GM12878 (cell line): Measurements from ENCODE around the gene LRP2BP. TPM values are rescaled to one million over a fixed set of nuclear protein-coding genes. Genes with fewer than 3 reads are reported as not detected.

Experiments
- ATAC-seq: fragments of 200-7000 bp; cut with Tn5 transposase; 3 replicates; pipeline ENCODE4 v1.9.1; 2020; ENCODE audit warnings: mild to moderate bottlenecking, moderate library complexity
- BruUV-seq: library from RNA; stranded (reverse); fragments of 400-500 nt; replicated peaks from 2 replicates; lab custom pipeline; 2021; lab: Mats Ljungman, UMichigan
- CTCF ChIA-PET: fragments of 300-600 bp; sonication (Branson Sonifier 250); formaldehyde crosslinking; extraction: SDS; loops from one replicate; lab custom pipeline; 2021; ENCODE audit warnings: inconsistent platforms; lab: Yijun Ruan, JAX
- POLR2A ChIA-PET: fragments of 350-600 bp; formaldehyde crosslinking; extraction: SDS; loops from one replicate; lab custom pipeline; 2021; ENCODE audit warnings: inconsistent platforms; lab: Charles Lee
- RAD21 ChIA-PET: fragments of 300-600 bp; sonication (Branson Sonifier 250); formaldehyde crosslinking; loops from one replicate; lab custom pipeline; 2023; ENCODE audit warnings: antibody characterized with exemption; ENCODE audit not compliant: unreplicated experiment; lab: Charles Lee
- SMC1A ChIA-PET: fragments of 300-600 bp; sonication (Branson Sonifier 250); formaldehyde crosslinking; loops from one replicate; lab custom pipeline; 2023; ENCODE audit not compliant: unreplicated experiment, uncharacterized antibody; lab: Charles Lee
- DNase-seq: peaks from one replicate; pipeline ENCODE4 v3.0.0-alpha.2; 2011; ENCODE audit warnings: low read depth, low spot score
- FAIRE-seq: peaks from 3 replicates; lab custom pipeline; 2011; peaks lifted over from hg19 to GRCh38; lab: Jason Lieb, UNC
- H2AFZ ChIP-seq: 2 replicates; pipeline ENCODE4 v1.6.0; 2011; ENCODE audit warnings: low read depth, low read length, control low read depth; ENCODE audit not compliant: control insufficient read depth
- H3K27ac ChIP-seq: 2 replicates; pipeline ENCODE4 v1.5.1; 2011; ENCODE audit warnings: control low read depth; ENCODE audit not compliant: control insufficient read depth, insufficient read depth
- H3K27me3 ChIP-seq, 2 experiments: replicated peaks in 1 of 2; 2 replicates each; pipeline versions ENCODE4 v1.6.0 to v1.6.1; 2011; ENCODE audit warnings: low read length in 1 of 2; ENCODE audit not compliant: control insufficient read depth in 2 of 2, insufficient read depth in 2 of 2
- H3K36me3 ChIP-seq, 2 experiments: 2 replicates each; pipeline ENCODE4 v1.5.1; 2011; ENCODE audit warnings: low read length in 1 of 2; ENCODE audit not compliant: control insufficient read depth in 2 of 2, insufficient read depth in 2 of 2
- H3K4me1 ChIP-seq: 2 replicates; pipeline ENCODE4 v1.6.1; 2011; ENCODE audit warnings: mild to moderate bottlenecking, low read length, moderate library complexity, mixed read lengths; ENCODE audit not compliant: control insufficient read depth, insufficient read depth
- H3K4me2 ChIP-seq: 2 replicates; pipeline ENCODE4 v1.6.0; 2011; ENCODE audit warnings: control low read depth; ENCODE audit not compliant: control insufficient read depth, insufficient read depth
- H3K4me3 ChIP-seq: fragments of 200-600 bp; sonication (generic); 2 replicates; pipeline ENCODE4 v1.5.1; 2016
- H3K79me2 ChIP-seq: 2 replicates; pipeline ENCODE4 v1.6.0; 2011; ENCODE audit warnings: low read length; ENCODE audit not compliant: control insufficient read depth, insufficient read depth
- H3K9ac ChIP-seq: 2 replicates; pipeline ENCODE4 v1.8.0; 2011; ENCODE audit warnings: low read length, control low read depth, mixed read lengths; ENCODE audit not compliant: control insufficient read depth, insufficient read depth
- H3K9me3 ChIP-seq: replicated peaks from 3 replicates; pipeline ENCODE4 v1.5.1; 2011; ENCODE audit warnings: mild to moderate bottlenecking, low read length; ENCODE audit not compliant: control insufficient read depth, insufficient read depth
- H4K20me1 ChIP-seq: 2 replicates; pipeline ENCODE4 v1.6.0; 2011; ENCODE audit not compliant: control insufficient read depth, insufficient read depth
- ETV6 ChIP-seq, 2 experiments: fragments of 450-650 bp in 1 of 2; IDR thresholded peaks in 1 of 2; conservative IDR thresholded peaks in 1 of 2; 2 replicates each; pipeline ENCODE4 v1.6.1; 2014; ENCODE audit warnings: antibody characterized with exemption in 1 of 2, borderline replicate concordance in 1 of 2, low read depth in 1 of 2, mild to moderate bottlenecking in 1 of 2, moderate library complexity in 1 of 2
- HDAC6 ChIP-seq: fragments of 200-600 bp; sonication (generic); IDR thresholded peaks from one replicate; pipeline ENCODE4 v1.8.0; 2017; ENCODE audit warnings: antibody characterized with exemption; ENCODE audit not compliant: unreplicated experiment
- IKZF1 ChIP-seq: fragments of 450-650 bp; conservative IDR thresholded peaks from 2 replicates; pipeline ENCODE4 v1.6.1; 2017; ENCODE audit warnings: antibody characterized with exemption, mild to moderate bottlenecking
- NFYB ChIP-seq: IDR thresholded peaks from 2 replicates; pipeline ENCODE4 v1.6.1; 2011; ENCODE audit warnings: low read depth, mild to moderate bottlenecking, low read length, improper control_type of control experiment, moderate library complexity; ENCODE audit not compliant: insufficient read depth
- PAX8 ChIP-seq: fragments of 450-650 bp; IDR thresholded peaks from 2 replicates; pipeline ENCODE4 v1.6.1; 2017; ENCODE audit warnings: mild to moderate bottlenecking, moderate library complexity
- SMARCA5 ChIP-seq: fragments of 450-650 bp; IDR thresholded peaks from 2 replicates; pipeline ENCODE4 v1.6.1; 2017; ENCODE audit warnings: mild to moderate bottlenecking
- WGBS: methylation state at CpG from one replicate; pipeline ENCODE4 v1.1.6; 2016; ENCODE audit warnings: low lambda C conversion rate; ENCODE audit not compliant: insufficient replicate concordance, insufficient coverage; ENCODE audit errors: missing lambda C conversion rate; 5-methylcytosine and 5-hydroxymethylcytosine counted together
- in situ Hi-C: fragments of 300-500 bp; cut with MboI; formaldehyde crosslinking; loops from 9 replicates; pipeline ENCODE4 v1.14.3; 2018; ENCODE audit warnings: mixed read lengths
- intact Hi-C: fragments of 100-400 bp; cut with micrococcal nuclease; formaldehyde crosslinking; loops from one replicate; pipeline ENCODE4 v1.14.2; 2022; ENCODE audit not compliant: unreplicated experiment
- polyA plus RNA-seq, 11 experiments: library from polyadenylated mRNA; depleted of rRNA in 4 of 11; unstranded in 6 of 11; stranded (reverse) in 5 of 11; fragments of >200 nt; fragmentation: Nextera tagmentation in 4 of 11; fragmentation: Illumina TruSeq in 1 of 11; extraction: Ambion mirVana in 4 of 11; extraction: Trizol in 1 of 11; gene quantifications; 1 replicate in 1 of 11; 2 replicates in 10 of 11; pipeline versions ENCODE4 v1.2.1 to v1.2.3, GENCODE V29; 2011 to 2016; ENCODE audit warnings: inconsistent platforms in 2 of 11, missing spikeins in 2 of 11, low read depth in 1 of 11
- total RNA-seq, 4 experiments: library from RNA; depleted of rRNA in 3 of 4; stranded (reverse); fragments of >200 nt in 3 of 4; fragmentation: Illumina TruSeq in 1 of 4; extraction: Trizol in 1 of 4; gene quantifications; 2 replicates each; pipeline versions ENCODE4 v1.2.1 to v1.2.3, GENCODE V29; 2013 to 2021

Gene LRP2BP
- total and polyA plus RNA-seq, 10 of the 15 experiments (the other 5 are each of a cell fraction or from before 2014, with no cell fraction given), result 0.27 to 5.2 (median 1.0) TPM

GRCh38 chr4:185352741-185353140 lies 43.0 kb downstream of the LRP2BP start (continued):
- TF ChIP-seq PAX8 (no peak), ETV6 (conservative IDR thresholded peaks at IDR 0.05 in 1 of 2, IDR thresholded peaks at IDR 0.05 in 1 of 2; ENCODE audit: borderline replicate concordance in 1 of 2, low read depth in 1 of 2) (no peak)

- H3K4me3 ChIP-seq, result no peak overlapping the region
- no peaks in the 10 kb centered on the region; the same call in 2 of the 3 replicates for H3K9me3 ChIP-seq
- in situ Hi-C loops (no loop called here), intact Hi-C loops (no loop called here)
- H3K79me2 ChIP-seq, result no peaks in the 10 kb centered on the region
- TF ChIP-seq IKZF1 (no peak), HDAC6 (no peak), NFYB (no peak), SMARCA5 (no peak)
- RAD21 ChIA-PET, result interaction anchor here (1.2 to 3.1 kb wide), 3 partner anchors 10 to 246 kb away, joined by 3 to 14 read pairs (median 5); no protein-coding TSS in a partner anchor
- peaks cover 14 to 47% of the 10 kb centered on the region in 2 experiments for H3K36me3 ChIP-seq
- BruUV-seq, result no TSS peak
- no peak overlapping the region for H3K9ac ChIP-seq
- peak overlapping the region; percentile 30 for H3K27ac ChIP-seq
- POLR2A ChIA-PET, result interaction anchor here (0.8 to 3.8 kb wide), 4 partner anchors 10 to 44 kb away, joined by 3 to 24 read pairs (median 4); partner anchors contain the start of genes ANKRD37 and LRP2BP
- no peak overlapping the region for H3K4me2 ChIP-seq
- SMC1A ChIA-PET, result interaction anchor here (1.3 to 3.7 kb wide), 3 partner anchors 10 to 45 kb away, joined by 6 to 31 read pairs (median 6); no protein-coding TSS in a partner anchor
- CTCF ChIA-PET, result interaction anchor here (1.0 to 1.5 kb wide), 4 partner anchors 13 to 72 kb away, joined by 3 read pairs; no protein-coding TSS in a partner anchor
- H3K4me1 ChIP-seq, result peaks cover 27% of the 10 kb centered on the region
- DNase-seq (no peak), ATAC-seq (peak; percentile 10), FAIRE-seq (no peak)
- WGBS, result 96% methylated on average over 7 of the region's 7 CpGs
- no peaks in the 10 kb centered on the region for H4K20me1 ChIP-seq
- no peaks in the 10 kb centered on the region for H3K27me3 ChIP-seq
- no peak overlapping the region for H2AFZ ChIP-seq
Observed at GRCh38 chr4:185352202-185352601, 43.5 kb downstream of the LRP2BP start.
